NCI-H1092 treated with DMSO at 0.1 percent for 48 hours (cell line): ENCODE data around the gene NLK.
A peak's percentile ranks its signal among the peaks of the same experiment; 100 is the strongest.
"Not testable (repeated sequence)": the region's sequence is repeated elsewhere in the genome, so short reads cannot be mapped to it uniquely, and the experiment has no call there.

Experiments
- DNase-seq: peaks from one replicate; lab custom pipeline; 2025; lab: John Stamatoyannopoulos, UW

The NLK gene

DNA sequence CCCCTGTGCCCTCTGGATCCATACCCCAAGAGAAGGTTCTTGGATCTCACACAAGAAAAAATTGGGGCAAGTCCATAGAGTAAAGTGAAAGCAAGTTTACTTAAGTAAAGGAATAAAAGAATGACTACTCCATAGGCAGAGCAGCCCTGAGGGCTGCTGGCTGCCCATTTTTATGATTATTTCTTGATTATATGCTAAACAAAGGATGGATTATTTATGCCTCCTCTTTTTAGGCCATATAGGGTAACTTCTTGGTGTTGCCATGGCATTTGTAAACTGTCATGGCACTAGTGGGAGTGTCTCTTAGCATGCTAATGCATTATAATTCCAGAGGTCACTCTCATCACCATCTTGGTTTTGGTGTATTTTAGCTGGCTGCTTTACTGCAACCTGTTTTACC is 70.8 kb downstream of the NLK start:
- no peak for DNase-seq

DNA sequence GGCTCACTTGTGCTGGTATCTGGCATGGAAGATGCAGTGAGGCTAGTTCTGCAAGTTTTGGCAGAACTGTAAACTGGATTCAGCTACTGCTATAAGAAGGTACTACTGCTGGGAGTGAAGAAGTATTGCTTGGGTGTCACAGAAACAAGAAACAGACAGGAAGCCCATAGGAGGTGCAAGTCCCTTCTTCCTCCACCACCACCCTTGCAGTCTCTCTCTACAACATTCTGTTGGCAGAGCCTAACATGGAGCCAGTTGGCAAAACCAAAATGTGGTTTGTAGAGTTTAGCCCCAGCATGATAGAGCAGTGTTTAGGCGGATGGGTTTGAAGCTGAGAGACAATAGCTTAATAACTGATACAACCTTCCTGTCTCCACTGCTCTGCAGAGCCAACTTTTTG is 72.6 kb downstream of the NLK start:
- no peak for DNase-seq

DNA sequence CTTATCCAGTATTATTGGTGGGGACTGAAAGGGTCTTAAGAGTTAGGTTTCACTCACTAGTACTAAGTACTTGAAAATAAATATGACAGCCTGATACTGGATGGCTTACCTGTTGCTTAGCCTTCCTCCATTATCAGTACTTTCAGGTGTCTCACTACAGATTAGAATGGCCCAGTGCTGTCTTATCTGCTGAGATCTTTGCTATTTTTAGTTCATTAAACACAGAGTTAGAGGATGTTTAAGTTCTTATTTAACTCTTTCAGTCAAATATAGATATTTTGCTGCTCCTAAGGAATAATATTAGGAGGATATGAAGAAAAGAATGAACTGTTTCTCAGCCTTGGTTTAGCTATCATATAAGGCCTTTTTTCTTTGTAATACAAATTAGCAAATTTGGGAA is 74.8 kb downstream of the NLK start:
- no peak for DNase-seq

DNA sequence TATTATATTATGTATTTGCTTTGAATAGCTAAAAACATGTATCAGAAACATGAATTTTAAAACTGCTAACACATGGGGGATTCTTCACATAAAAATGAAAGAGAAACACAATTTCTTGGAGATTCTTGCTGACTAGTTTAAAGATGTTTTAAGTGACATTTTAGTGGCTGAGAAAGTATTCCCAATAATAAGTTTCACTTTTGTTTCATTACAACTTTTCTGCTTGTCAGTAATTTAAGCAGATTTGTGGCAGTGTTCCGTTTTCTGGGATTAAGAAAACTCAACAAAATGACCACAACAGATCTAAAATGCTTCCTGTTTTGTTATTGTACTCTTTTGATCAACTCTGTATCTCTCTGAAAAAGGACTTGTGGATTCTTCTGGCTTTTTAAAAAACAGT is 75.9 kb downstream of the NLK start:
- DNase-seq, result no peak

DNA sequence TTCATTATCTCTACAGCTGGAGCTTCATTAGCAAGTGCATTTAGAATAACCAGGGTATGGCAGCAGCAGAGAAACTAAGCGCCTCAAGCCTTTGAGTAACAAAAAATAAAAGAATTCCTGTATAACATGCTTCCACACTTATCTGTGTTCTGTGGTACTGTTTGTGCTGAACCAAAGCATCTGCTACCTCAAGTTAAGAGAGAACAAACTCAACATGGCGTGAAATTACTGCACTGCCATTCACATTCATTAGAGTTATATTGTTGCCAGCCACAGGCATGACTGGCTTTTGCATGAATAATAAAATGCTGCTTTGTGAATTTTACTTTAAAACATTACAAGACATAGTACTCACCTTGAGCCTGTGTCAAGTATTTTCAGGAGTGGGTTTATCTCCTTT is 76.6 kb downstream of the NLK start:
- DNase-seq, result no peak

DNA sequence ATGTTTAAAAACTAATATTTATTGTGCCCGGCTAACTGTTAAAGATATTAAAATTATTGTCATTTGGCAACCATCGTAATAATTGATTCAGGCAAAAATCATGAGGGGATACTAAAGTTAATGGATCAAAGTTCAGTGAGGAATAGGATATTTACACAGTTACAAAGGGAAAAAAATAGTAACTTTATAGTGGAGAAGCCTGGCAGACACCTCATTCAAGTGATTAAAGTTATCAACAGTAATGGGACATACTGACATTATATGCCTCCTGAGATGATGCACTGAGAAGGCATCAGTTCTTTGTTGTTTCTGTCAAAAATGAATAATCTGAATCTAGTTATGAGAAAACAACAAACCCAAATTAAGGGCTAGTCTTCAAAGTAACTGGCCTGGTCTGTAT is 77.1 kb downstream of the NLK start:
- DNase-seq, result no peak

DNA sequence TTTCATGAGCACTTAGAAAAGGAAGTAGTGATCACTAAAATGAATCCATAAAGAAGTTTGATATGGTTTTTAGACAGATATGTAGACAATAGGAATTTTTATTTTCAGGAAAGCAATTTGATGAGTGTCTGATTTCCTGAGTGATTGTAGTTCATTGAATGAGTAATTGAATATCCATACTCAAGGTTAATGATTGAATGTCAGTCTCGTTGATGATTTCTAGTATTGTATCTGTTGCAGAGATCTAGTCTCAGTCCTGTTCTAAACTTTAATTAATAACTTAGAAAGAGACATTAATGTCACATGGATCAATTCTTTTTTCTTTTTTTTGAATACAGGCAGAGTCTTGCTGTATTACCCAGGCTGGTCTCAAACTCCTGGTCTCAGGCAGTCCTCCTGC is 78.3 kb downstream of the NLK start:
- DNase-seq, result no peak

DNA sequence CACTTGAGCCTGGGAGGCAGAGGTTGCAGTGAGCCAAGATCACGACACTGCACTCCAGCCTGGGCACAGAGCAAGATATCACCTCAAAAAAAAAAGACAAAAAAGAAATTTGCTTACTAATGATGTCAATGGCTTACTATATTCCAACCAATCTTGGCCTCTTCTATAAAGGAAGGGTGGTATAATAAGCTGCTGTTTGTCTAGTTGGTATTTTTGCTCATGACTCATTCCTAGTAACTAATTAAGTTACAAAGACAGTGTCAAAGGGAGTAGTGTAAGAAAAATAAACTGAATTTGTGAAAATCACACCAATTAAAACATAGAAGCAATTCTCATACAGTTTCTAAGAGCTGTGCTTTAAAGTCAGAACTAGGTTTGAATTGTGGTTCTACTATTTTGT is 82.5 kb downstream of the NLK start:
- no peak for DNase-seq

DNA sequence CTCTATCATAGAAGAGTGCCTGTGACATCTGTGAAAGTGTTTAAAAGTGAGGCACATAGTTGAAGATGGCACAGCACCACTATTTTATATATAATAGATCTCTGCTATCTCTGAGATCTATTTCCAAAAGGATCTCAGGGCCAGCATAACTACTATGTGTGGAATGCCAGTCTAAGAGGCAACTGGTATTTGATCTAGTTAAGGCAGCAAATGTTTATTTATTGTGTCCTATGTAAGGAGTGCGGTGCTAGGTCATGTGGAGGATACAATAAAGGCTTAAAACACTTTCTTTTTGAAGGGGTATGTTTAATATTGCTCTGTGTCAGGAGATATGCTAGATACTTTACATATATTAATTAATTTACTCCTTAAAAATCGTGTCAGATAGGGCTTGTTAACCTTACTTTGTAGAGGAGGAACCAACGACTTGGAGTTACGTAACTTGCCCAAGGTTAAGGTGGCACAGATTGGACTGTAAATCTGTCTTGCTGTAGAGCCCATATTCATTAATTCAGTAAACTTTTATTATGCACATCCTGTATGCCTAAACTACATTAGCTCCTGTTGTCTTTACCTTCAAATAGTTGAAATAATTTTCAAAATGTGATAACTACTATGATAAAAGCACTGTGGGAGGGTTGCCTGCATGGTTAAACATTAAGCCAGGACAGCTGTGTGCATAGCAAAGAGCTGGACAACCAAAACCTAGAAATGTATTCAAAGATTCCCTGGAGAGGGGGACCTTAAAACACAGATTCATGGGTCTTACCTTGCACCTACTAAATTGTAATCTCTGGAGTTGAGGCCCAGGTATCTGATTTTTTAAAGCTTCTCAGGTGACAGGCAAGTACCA is 83.3 kb downstream of the NLK start:
- no peak for DNase-seq

DNA sequence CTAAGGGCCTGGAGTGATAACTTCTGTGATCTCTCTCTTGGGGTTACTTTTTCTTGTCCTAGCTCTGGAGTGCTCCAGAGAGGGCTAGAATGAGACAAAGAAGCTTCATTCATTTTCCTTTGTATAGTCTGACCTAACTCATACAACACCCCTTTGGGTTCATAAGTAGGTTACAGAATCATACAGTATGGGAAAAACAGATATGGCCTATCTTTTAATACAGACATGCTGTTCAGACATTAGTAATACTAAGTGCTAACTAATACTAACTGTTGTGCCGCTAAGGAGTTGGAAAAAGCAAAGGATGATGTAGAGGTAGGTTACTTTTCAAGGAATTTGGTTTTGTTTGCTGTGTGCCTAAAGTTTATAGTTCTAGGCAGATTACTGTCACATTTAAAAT is 84.7 kb downstream of the NLK start:
- DNase-seq, result no peak

DNA sequence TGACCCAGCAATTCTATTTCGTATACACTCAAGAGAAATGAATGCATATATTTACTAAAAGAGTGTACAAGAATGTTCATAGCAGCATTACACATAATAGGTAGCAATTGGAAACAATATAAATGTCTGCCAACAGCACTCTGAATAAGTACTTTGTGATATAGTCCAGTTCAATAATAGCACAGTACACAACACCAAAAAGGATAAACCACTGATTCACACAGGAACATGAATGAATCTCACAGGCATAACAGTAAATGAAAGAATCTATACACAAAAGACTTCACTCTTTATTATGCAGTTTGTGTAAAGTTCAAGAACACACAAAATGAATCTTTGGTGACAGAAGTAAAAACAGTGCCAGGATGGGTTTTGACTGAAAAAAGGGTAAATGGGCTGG is 86.3 kb downstream of the NLK start:
- DNase-seq, result no peak

DNA sequence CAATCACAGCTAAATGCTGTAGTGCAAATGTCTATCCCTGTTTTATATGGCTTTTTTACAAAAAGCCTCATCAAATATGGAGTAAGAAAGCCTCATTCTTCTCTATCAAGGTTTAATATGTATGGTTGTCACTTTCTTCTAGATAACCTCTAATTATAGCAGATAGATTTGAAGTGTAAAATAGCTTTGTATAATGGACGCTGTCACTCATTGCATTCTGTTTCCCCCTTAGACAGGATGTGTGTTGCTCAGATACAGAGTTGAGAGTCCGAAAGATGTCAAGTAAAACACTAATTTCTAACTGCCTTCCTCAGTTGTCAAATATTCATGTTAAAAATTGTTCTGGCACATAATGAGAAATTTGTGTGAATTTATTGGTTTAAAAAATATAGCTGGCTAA is 88.0 kb downstream of the NLK start:
- no peak for DNase-seq

DNA sequence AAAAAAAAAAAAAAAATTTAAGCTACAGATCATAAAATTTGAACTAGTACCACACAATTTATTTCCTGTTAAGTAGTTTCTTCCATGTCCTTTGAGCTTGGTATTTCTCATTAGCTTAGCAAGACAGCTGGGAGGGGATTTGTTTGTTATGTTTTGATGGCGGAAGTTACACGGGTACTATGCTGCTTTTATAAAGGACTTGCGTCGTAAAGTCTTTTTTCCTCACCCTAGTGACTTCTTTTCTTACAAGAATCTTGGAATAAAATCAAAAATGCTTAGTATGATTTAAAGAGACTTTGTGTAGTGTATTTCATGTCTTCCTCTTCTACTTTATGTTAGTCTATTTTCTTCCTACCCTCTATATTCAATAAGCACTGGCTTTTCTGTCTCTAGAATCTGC is 89.1 kb downstream of the NLK start:
- no peak for DNase-seq

DNA sequence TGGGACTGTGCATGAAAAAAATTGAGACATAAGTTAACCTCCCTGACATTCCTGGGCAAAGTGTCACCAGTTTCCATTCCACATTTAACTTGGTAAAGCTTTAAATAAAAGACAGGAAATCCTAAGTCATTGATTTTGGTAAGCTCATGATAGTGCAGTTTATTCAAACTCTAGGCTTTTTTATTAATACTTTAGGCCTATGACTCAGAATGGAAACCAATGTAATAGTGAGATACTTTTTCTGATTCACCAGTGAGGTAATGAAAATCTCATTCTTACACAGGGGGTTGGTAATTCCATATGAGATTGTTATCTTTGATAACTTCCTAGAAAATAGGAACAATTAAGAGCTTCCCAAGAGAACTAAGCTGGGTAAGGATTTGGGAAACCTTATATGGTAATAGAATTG is 91.1 kb downstream of the NLK start:
- DNase-seq, result no peak

DNA sequence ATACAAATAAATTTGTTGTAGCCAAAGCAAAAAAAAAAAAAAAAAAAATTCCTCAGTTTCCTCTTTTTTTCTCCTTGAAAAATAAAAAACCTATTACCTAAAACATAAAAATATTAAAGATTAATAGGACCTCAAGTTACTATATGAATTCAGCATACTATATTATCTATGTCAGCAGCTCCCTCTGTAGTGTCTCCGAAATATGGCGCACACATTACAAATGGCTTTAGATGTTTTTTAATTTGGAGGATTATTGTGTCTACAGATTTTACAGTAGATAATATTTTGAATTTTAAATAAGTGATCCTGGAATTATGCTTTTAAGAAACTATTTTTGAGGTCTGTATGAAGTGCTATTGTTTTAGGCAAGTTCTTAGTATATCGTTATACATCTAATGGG is 94.4 kb downstream of the NLK start:
- DNase-seq, result no peak

DNA sequence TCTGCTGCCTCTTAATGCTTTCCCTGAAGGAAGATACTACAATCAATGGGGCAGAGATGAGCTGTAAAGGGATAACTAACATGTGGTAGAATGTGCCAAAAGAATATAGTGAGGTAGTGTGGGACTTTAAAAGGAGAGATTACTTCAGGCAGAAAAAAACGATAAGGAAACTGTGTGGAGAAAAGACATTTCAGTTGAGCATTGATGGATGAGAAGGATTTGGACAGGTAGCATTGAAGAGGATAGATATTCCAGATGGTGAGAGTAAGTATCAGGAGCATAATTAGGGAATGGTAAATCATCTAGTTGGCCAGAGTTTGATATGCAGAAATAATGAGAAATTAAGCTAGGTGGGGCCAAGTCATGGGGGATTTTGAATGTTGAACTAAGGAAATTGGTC is 97.3 kb downstream of the NLK start:
- no peak for DNase-seq

DNA sequence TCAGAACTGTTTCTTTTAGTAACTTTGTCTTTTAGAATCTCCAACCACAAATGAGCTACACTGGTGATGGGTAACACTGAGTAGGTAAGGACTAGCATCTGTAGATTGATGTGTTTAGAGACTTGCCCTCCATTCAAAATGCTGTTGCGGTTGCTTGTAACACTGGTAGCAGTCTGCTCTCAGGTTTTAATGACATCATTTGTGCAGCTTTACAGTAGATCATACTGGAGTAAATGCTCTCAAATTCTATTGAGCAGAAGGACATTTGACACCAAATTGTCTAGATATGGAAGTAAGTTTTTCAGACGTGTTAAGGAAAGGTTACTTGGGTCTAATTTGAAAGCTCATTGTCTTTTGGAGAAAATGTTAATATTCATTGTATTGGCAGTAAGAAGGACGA is 98.8 kb downstream of the NLK start:
- no peak for DNase-seq

DNA sequence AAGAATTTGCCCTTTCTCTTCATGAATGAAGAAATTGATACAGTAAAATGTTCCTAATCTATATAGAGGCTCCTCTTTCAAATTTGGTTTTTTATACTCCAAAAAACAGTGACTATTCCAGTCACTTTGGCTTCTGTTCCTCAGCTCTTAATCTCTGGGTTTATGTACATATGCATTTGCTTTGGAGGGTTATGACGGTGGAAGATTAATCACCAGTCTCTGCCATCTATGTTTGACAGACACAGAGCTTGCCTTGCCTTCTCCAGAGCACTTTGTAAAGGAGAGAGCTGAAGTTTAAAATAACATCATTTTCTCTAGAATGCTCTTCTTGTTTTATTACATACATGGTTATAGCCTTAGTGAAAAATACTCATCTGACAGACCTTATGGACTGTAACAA is 99.3 kb downstream of the NLK start:
- no peak for DNase-seq

DNA sequence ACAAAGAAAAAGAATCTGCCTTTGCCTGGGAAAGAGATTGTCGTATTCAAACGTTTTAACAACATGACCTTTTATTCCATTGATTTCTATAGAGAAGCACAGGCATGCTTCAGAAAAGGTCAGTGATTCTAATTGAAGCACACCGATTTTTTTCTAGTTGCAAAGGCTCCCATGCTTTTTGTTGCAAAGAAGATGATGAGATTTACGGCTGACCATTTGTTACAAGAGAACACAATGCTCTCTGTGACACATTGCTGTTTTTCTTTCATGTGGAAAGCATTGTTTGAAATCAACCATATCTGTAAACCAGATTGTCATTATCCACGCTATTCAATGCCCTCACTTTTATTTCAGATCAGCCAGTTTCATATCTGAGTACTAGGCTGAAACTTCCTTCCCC is 99.8 kb downstream of the NLK start:
- DNase-seq, result no peak

DNA sequence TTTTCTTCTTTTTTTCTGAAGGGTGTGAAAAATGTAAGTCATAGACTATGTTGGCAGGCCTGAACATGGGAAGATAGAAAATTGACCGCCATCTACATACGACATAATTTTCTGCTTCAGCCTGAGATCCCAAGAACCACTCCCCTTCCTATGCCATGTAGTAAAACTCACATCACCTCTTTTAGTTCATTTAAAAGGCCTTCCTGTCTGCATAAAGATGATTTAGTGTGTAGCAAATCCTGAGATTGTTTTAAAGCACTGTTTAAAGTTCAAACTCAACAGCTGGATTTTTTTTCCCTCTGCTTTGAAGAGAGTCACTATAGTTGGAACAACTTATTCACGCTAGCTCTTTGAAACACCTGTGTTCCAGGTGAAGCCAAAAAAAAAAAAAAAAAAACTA is 101.5 kb downstream of the NLK start:
- no peak for DNase-seq

DNA sequence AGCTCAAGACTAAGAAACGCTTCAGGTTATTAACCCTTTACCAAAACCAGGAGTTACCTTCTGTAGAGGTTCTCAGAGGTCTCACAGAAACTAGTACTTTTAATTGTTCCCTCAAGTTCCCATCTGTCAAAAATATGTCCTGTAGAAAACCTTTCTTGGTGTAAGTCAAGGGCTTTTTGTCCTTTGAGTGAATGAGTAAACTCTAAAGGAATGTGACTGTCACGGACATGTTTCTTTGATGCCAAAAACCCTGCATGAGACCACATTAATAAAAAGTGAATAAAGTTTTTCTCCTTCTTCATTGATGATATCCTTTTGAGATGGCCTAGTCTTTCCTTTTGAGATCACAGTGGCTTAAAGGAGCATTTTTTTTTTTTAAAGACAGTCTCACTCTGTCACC is 102.9 kb downstream of the NLK start:
- DNase-seq, result no peak

DNA sequence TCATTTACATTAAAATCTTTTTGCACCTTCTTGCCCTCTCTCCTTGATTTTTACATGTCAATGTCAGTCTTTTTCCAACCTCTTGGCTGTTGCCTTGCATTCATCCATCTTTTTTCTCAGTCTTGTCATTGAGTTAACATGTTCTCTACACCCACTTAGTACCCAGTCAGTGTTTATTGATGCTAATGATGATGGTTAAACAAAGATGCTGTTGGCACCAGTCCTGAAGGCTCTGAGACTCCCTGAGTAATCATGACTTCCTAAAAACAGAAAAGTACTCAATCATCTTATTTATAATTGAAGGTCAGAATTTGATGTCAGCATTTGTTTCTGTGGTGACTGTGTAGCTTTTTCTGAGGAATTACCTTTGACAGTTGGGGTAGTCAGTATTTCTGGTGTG is 104.5 kb downstream of the NLK start:
- peak; percentile 74 for DNase-seq

DNA sequence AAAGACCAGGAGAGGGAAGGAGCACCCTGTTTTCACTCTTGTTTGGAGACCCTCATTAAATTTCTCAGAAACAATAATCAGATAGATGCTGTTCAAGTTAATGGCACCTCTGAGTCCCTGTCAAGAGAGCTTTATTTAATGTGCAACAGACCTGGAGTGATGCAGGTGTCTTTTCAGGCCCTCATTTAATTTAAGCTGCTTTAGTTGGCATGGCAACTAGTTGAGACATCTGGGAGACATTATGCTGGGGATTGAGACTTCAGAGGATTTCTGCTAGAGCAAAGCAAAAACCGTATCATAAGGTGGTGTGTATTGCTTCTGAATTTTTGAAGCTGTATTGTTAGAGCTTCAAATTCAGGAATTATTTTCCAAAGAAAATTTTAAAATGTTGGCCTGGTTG is 108.5 kb downstream of the NLK start:
- peak; percentile 83 for DNase-seq

DNA sequence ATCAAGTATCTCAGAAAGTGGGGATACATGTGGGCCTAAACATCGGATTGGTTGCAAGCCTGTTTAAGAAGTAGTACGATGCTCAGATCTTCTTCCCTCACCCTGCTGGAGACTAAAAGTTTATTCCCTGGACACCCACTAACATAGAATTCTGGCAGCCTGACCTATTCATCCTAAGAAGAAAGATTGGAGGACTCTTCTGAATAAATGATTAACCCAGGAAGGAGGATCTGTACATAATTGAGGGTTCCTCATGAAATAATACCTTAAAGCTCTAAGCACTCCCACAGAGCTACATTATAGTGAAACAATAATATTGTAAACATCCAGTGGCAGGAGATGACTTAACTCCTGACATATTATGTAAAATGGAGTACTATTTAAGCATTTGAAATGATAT is 111.7 kb downstream of the NLK start:
- no peak for DNase-seq

DNA sequence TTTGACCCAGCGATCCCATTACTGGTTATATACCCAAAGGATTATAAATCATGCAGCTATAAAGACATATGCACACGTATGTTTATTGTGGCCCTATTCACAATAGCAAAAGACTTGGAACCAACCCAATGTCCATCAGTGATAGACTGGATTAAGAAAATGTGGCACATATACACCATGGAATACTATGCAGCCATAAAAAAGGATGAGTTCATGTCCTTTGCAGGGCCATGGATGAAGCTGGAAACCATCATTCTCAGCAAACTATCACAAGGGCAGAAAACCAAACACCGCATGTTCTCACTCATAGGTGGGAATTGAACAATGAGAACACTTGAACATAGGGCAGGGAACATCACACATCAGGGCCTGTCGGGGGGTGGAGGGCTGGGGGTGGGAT is 112.9 kb downstream of the NLK start:
- DNase-seq, result not testable (repeated sequence)
